ENCODE data around the gene OR1E2.
"Not testable (repeated sequence)": the region's sequence is repeated elsewhere in the genome, so short reads cannot be mapped to it uniquely, and the experiment has no call there.

OR1E2 gene

GRCh38 chr17:3433741-3434140 is at the start of gene OR1E2:
Gene OR1E2, minus strand, starts transcription at chr17:3433841. Its CDS starts 0 bp downstream, at chr17:3433841.
- DNase-seq (ENCODE audit: low spot score) = no peak

GRCh38 chr17:3482852-3483251 is 49.2 kb upstream of the OR1E2 start:
- no peak for DNase-seq (ENCODE audit: low spot score)

- no peak for DNase-seq (ENCODE audit: low spot score)
Observed at GRCh38 chr17:3479988-3480387, 46.3 kb upstream of the OR1E2 start.

- no peak for DNase-seq (ENCODE audit: low spot score)
Observed at GRCh38 chr17:3475812-3476610, 42.4 kb upstream of the OR1E2 start, which contains the start of gene ASPA. Gene ASPA, plus strand, starts transcription at chr17:3475997. Its CDS starts 163 bp downstream, at chr17:3476160.

- DNase-seq (ENCODE audit: low spot score) = no peak
Observed at GRCh38 chr17:3475251-3475685, 41.6 kb upstream of the OR1E2 start.

- DNase-seq (ENCODE audit: low spot score) = no peak
Observed at GRCh38 chr17:3474212-3474611, 40.6 kb upstream of the OR1E2 start.

GRCh38 chr17:3472137-3472536 is 38.5 kb upstream of the OR1E2 start:
- DNase-seq (ENCODE audit: low spot score) = no peak

- DNase-seq (ENCODE audit: low spot score) = no peak
Observed at GRCh38 chr17:3471599-3471998, 38.0 kb upstream of the OR1E2 start, which contains the start of gene SPATA22. Gene SPATA22, minus strand, starts transcription at chr17:3471819. Its CDS starts 2,494 bp downstream, at chr17:3469325.

GRCh38 chr17:3469529-3469928 is 35.9 kb upstream of the OR1E2 start:
- DNase-seq (ENCODE audit: low spot score) = no peak

- DNase-seq (ENCODE audit: low spot score) = not testable (repeated sequence)
Observed at GRCh38 chr17:3466355-3466754, 32.7 kb upstream of the OR1E2 start.

- no peak for DNase-seq (ENCODE audit: low spot score)
Observed at GRCh38 chr17:3448059-3448665, 14.5 kb upstream of the OR1E2 start.

- no peak for DNase-seq (ENCODE audit: low spot score)
Observed at GRCh38 chr17:3447625-3448024, 14.0 kb upstream of the OR1E2 start.

- no peak for DNase-seq (ENCODE audit: low spot score)
Observed at GRCh38 chr17:3440451-3440850, 6.8 kb upstream of the OR1E2 start.

- no peak for DNase-seq (ENCODE audit: low spot score)
Observed at GRCh38 chr17:3438368-3438767, 4.7 kb upstream of the OR1E2 start.

- DNase-seq (ENCODE audit: low spot score) = not testable (repeated sequence)
Observed at GRCh38 chr17:3433215-3433614, 426 bp downstream of the OR1E2 start.

GRCh38 chr17:3418222-3418621 is 15.4 kb downstream of the OR1E2 start:
- no peak for DNase-seq (ENCODE audit: low spot score)

- DNase-seq (ENCODE audit: low spot score) = no peak
Observed at GRCh38 chr17:3415610-3416009, 18.0 kb downstream of the OR1E2 start.

- not testable (repeated sequence) for DNase-seq (ENCODE audit: low spot score)
Observed at GRCh38 chr17:3412216-3412615, 21.4 kb downstream of the OR1E2 start.

GRCh38 chr17:3411070-3411469 is 22.6 kb downstream of the OR1E2 start, which contains the start of gene OR3A3:
Gene OR3A3, plus strand, starts transcription at chr17:3411370.
- DNase-seq (ENCODE audit: low spot score) = no peak

GRCh38 chr17:3403856-3404255 is 29.8 kb downstream of the OR1E2 start:
- not testable (repeated sequence) for DNase-seq (ENCODE audit: low spot score)

GRCh38 chr17:3401786-3402185 is 31.9 kb downstream of the OR1E2 start:
- DNase-seq (ENCODE audit: low spot score) = no peak

- DNase-seq (ENCODE audit: low spot score) = no peak
Observed at GRCh38 chr17:3400055-3400454, 33.6 kb downstream of the OR1E2 start.

GRCh38 chr17:3398310-3398709 is 35.3 kb downstream of the OR1E2 start, which contains the start of gene OR1E1:
Gene OR1E1, minus strand, starts transcription at chr17:3398410. Its CDS starts 0 bp downstream, at chr17:3398410.
- no peak for DNase-seq (ENCODE audit: low spot score)

Data from germinal center (tissue), 1 donor.